Adipocyte (in vitro differentiated cells): ENCODE results near the gene RHBDD2.
A peak's percentile ranks its signal among the peaks of the same experiment; 100 is the strongest.
"Not testable (repeated sequence)": the region's sequence is repeated elsewhere in the genome, so short reads cannot be mapped to it uniquely, and the experiment has no call there.

Experiments used
- DNase-seq: peaks from one replicate; pipeline ENCODE4 v3.0.0-alpha.2; 2015; ENCODE audit warnings: low read depth
- H3K27me3 ChIP-seq: replicated peaks from 2 replicates; pipeline ENCODE4 v1.7.0; 2013; ENCODE audit warnings: mild to moderate bottlenecking, low read length, moderate library complexity; ENCODE audit not compliant: control insufficient read depth, insufficient read depth
- H3K36me3 ChIP-seq: 2 replicates; pipeline ENCODE4 v1.7.0; 2013; ENCODE audit warnings: low read length, mild to moderate bottlenecking, moderate library complexity; ENCODE audit not compliant: control insufficient read depth, insufficient read depth, severe bottlenecking
- H3K4me1 ChIP-seq: 2 replicates; pipeline ENCODE4 v1.7.0; 2013; ENCODE audit warnings: mild to moderate bottlenecking, low read length, moderate library complexity; ENCODE audit not compliant: control insufficient read depth, insufficient read depth
- H3K4me3 ChIP-seq: 2 replicates; pipeline ENCODE4 v1.7.0; 2013; ENCODE audit warnings: mild to moderate bottlenecking, low read length, moderate library complexity
- H3K9ac ChIP-seq: 2 replicates; pipeline ENCODE4 v1.7.0; 2013; ENCODE audit warnings: mild to moderate bottlenecking, low read length, moderate library complexity
- H3K9me3 ChIP-seq: 2 replicates; pipeline ENCODE4 v1.7.0; 2013; ENCODE audit warnings: mild to moderate bottlenecking, low read length, moderate library complexity; ENCODE audit not compliant: control insufficient read depth

The RHBDD2 gene

DNA sequence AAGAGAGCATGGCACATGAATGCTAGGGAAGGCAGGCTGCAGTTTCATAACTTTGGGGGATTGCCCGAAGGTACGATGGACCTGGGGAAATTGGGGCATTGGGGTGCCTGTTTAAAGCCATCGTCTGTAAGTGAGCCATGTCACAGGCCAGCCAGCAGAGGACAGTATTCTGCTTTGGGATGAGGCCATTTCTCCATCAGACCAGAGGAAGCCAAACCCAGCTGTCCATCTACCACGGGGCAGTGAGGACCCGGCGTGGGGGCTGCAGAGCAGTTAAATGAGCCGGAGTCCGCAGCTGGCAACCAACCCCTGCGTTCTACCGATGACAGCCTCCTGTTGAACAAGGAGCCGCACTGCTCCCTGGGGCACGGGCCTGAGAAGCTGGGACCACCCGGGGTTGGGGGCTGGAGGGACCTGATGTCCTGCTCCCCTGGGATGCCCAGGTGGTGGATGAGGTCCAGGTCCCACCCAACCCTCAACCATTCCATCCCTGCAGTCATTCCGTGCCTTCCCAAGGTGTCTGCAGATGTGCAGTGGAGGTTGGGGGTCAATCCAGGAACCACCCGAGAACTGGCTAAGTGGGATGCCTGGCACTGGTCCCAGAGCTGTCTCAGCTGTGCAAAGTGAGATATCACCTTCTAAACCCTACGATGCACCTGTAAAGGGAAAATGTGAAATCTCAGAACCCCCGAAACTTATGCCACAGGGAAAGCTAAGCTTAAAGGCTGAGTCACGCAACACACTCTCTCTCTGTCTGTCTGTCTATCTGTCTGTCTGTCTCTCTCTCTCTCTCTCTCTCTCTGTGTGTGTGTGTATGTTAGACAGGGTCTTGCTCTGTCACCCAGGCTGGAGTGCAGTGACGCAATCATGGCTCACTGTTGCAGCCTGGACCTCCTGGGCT lies 12.1 kb upstream of the RHBDD2 start:
- no peak overlapping the region for H3K4me3 ChIP-seq
- H3K9me3 ChIP-seq = no peaks in the 10 kb centered on the region
- no peaks in the 10 kb centered on the region for H3K27me3 ChIP-seq
- peak; percentile 82 for DNase-seq
- H3K36me3 ChIP-seq = no peaks in the 10 kb centered on the region
- H3K9ac ChIP-seq = no peak overlapping the region
- peaks cover 14% of the 10 kb centered on the region for H3K4me1 ChIP-seq

DNA sequence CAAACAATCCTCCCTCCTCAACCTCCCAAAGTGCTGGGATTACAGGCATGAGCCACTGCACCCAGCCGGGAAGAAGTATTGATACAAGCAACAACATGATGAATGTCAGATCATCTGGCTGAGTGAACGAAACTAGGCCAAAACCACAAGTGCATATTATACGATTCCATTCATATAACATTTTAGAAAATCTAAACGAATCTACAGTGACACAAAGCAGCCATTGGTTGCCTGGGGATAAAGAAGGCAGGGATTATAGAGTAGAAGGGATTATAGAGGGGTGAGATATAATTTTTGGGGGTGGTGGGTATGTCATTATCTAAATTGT lies 11.5 kb upstream of the RHBDD2 start:
- Histone ChIP-seq H3K4me3 (no peak overlapping the region), H3K36me3 (no peaks in the 10 kb centered on the region), H3K9ac (no peak overlapping the region), H3K9me3 (no peaks in the 10 kb centered on the region), H3K27me3 (no peaks in the 10 kb centered on the region), H3K4me1 (peaks cover 20% of the 10 kb centered on the region)
- DNase-seq = no peak

DNA sequence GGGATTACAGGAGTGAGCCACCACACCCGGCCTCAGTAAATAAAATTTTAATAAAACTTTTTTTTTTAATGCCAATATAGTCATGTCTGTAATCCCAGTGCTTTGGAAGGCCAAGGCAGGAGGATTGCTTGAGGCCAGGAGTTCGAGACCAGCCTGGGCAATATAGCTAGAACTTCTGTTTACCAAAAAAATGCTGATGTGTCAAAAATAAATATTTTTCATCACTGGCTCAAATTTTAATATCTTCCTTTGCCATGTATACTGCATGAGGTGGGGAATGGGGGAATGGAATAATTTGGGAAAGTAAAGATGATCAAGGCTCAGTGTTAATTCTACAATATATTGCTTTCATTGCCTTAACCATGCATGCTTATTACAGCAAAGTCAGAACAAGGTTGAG lies 10.7 kb upstream of the RHBDD2 start:
- no peak overlapping the region for H3K9ac ChIP-seq
- H3K4me1 ChIP-seq = peaks cover 23% of the 10 kb centered on the region
- no peaks in the 10 kb centered on the region for H3K27me3 ChIP-seq
- DNase-seq = no peak
- no peak overlapping the region for H3K4me3 ChIP-seq
- H3K9me3 ChIP-seq = no peaks in the 10 kb centered on the region
- H3K36me3 ChIP-seq = no peaks in the 10 kb centered on the region

DNA sequence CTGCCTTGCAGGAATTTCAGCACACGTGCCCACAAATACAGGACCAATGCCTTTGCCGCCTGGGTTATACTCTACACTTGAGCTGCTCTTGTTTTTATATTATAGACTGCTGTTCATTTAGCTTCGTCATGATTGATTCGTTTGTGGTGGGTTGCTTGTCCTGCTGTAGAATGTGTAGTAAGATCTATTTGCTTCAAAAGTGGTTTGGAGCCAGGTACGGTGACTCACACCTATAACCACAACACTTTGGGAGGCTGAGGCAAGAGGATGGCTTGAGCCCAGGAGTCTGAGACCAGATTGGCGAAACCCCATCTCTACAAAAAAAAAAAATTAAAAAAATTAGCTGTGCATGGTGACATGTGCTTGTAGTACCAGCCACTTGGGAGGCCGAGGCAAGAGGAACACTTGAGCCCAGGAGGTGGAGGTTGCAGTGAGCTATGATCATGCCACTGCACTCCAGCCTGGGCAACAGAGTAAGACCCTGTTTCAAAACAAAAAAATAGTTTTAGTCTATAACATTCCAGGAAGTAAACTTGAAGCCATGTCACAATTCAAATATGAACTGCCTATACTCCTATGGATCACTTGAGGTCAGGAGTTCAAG lies 9.0 kb upstream of the RHBDD2 start:
- Histone ChIP-seq H3K9me3 (no peaks in the 10 kb centered on the region), H3K4me3 (no peak overlapping the region), H3K36me3 (no peaks in the 10 kb centered on the region), H3K4me1 (peaks cover 23% of the 10 kb centered on the region), H3K27me3 (no peaks in the 10 kb centered on the region), H3K9ac (no peak overlapping the region)
- no peak for DNase-seq

DNA sequence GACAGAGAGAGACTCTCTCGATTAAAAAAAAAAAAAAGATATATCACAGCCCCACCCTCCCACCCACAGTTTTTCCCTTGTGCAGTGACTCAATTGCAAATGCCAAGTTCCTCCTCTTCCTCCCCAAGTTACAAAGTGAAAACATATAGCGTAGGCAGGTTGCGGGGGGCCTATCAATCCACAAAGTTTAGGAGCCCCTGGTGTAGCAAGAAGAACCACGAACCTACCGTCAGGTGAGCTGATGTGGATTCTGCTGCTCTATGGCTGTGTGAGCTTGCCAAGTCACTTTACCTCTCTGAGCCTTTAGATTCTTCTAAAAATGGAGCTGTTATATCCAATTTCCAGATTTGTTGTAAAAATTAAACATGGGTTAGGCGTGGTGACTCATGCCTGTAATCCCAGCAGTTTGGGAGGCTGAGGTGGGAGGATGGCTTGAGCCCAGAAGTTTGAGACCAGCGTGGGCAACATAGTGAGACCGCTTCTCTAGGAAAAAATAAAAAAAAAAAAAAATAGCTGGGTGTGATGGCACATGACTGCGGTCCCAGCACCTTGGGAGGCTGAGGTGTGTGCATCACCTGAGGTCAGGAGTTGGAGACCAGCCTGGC lies 8.2 kb upstream of the RHBDD2 start:
- Histone ChIP-seq H3K9ac (no peak overlapping the region), H3K4me3 (no peak overlapping the region), H3K9me3 (no peaks in the 10 kb centered on the region)

DNA sequence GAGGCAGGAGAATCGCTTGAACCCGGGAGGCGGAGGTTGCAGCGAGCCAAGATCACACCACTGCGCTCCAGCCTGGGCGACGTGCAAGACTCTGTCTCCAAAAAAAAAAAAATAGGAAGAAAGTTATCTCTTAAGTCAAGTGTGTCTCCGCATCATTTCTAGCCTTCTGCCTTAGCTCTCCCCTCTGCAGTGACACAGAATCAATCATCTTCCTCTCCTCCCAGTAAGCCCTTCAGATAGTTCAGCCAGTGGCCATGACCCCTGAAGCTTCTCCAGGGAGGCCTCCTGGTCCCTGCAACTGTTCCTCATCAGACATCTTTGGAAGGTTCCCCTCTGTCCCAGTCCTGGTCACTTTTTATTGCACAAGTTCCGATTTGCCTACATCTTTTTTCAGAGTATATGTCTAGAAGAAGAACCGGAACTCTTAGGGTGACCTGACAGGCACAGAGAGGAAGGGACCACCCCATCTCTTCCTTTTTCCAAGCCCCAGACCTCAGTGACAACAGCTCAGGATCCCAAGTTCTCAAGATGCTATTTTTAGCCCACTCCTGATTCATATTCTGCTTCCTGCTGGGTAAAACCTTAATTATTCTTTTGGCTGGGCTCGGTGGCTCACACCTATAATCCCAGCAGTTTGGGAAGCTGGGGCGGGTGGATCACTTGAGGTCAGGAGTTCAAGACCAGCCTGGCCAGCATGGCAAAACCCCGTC lies 6.6 kb upstream of the RHBDD2 start:
- H3K27me3 ChIP-seq = no peaks in the 10 kb centered on the region
- no peak overlapping the region for H3K9ac ChIP-seq
- peak; percentile 24 for DNase-seq
- no peak overlapping the region for H3K4me3 ChIP-seq
- H3K9me3 ChIP-seq = no peaks in the 10 kb centered on the region
- peaks cover 9% of the 10 kb centered on the region for H3K4me1 ChIP-seq
- H3K36me3 ChIP-seq = no peaks in the 10 kb centered on the region

More for the DNA sequence above, 8.2 kb upstream of the RHBDD2 start:
- H3K4me1 ChIP-seq = peaks cover 23% of the 10 kb centered on the region
- H3K27me3 ChIP-seq = no peaks in the 10 kb centered on the region
- no peaks in the 10 kb centered on the region for H3K36me3 ChIP-seq
- DNase-seq = no peak

DNA sequence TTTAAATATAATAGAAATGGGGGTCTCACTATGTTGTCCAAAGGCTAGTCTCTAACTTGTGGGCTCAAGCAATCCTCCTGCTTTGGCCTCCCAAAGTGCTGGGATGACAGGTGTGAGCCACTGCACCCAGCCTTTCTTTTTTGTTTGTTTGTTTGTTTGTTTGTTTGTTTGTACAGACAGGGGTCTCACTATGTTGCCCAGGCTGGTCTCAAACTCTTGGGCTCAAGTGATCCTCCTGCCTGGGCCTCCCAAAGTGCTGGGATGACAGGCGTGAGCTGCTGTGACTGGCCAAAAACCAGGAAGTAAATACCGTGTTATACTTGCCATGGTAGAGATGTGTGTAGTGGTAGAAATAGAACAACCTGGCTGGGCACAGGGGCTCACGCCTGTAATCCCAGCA lies 4.7 kb upstream of the RHBDD2 start:
- H3K9ac ChIP-seq, DNase-seq, H3K36me3 ChIP-seq, H3K27me3 ChIP-seq, H3K4me3 ChIP-seq, H3K9me3 ChIP-seq: not testable (repeated sequence)
- H3K4me1 ChIP-seq = peaks cover 16% of the 10 kb centered on the region

DNA sequence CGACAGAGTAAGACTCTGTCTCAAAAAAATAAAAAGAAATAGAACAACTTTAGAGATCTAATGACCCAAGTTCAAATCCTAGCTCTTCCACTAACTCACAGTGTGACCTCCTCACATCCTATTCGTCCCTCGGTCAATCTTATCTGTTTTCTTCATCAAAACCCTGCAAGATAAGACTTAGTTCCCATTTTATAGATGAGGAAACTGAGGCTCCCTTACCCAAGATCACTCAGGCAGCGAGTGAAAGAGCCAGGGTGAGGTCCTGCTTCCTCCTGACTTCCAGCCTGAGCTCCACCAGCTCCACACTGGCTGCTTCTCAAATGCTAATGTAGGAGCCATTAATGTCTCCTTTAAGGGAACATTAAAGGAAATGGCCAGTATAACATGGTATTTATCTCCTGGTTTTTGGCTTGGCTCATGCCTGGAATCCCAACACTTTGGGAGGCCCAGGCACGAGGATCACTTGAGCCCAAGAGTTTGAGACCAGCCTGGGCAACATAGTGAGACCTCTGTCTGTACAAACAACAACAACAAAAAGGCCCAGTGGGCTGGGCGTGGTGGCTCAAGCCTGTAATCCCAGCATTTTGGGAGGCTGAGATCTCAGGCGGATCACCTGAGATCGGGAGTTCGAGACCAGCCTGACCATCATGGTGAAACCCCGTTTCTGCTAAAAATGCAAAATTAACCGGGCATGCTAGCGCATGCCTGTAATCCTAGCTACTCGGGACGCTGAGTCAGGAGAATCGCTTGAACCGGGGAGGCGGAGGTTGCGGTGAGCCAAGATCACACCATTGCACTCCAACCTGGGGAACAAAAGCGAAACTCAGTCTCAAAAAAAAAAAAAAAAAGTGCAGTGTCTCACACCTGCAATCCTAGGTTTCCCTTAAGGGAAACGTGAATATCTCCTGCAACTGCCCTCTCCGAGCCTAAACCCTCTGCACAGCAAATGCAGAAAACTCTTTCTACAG lies 3.4 kb upstream of the RHBDD2 start:
- Histone ChIP-seq H3K27me3 (no peaks in the 10 kb centered on the region), H3K4me1 (peaks cover 28% of the 10 kb centered on the region)

DNA sequence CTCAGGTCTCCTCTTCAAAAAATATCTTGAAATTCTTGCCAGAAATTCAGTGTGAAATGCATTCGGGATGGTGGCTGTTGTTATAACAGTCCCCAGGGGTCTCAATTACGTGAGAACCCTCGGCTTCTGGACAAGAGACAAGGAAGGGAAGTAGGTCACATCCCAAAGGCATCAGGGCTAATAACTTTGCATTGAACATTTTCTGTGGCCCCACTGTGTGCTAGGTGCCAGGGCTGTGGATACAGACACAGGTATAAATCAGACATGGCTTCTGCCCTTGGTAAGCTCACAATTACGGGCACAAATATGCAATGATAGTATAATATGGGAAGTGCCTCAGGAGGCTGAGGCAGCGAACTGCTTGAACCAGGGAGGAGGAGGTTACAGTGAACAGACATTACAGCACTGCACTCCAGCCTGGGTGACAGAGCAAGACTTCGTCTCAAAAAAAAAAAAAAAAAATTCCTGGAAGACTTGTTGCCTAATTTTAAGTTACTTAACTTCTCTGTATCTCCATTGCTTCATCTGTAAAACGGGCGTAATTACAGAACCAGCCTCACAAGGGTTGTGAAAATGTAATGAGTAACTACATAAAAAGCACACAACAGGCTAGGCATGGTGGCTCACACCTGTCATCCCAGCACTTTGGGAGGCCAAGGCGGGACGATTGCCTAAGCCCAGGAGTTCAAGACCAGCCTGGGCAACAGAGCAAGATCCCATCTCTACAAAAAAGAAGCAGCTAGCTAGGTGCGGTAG lies 2.5 kb upstream of the RHBDD2 start:
- H3K9me3 ChIP-seq = no peaks in the 10 kb centered on the region
- no peak overlapping the region for H3K4me3 ChIP-seq
- H3K27me3 ChIP-seq = no peaks in the 10 kb centered on the region
- no peak for DNase-seq
- H3K4me1 ChIP-seq = peaks cover 30% of the 10 kb centered on the region
- H3K36me3 ChIP-seq = peaks cover 4% of the 10 kb centered on the region
- no peak overlapping the region for H3K9ac ChIP-seq

More for the DNA sequence above, 3.4 kb upstream of the RHBDD2 start:
- Histone ChIP-seq H3K9ac (no peak overlapping the region), H3K36me3 (no peaks in the 10 kb centered on the region), H3K9me3 (no peaks in the 10 kb centered on the region), H3K4me3 (no peak overlapping the region)
- no peak for DNase-seq

DNA sequence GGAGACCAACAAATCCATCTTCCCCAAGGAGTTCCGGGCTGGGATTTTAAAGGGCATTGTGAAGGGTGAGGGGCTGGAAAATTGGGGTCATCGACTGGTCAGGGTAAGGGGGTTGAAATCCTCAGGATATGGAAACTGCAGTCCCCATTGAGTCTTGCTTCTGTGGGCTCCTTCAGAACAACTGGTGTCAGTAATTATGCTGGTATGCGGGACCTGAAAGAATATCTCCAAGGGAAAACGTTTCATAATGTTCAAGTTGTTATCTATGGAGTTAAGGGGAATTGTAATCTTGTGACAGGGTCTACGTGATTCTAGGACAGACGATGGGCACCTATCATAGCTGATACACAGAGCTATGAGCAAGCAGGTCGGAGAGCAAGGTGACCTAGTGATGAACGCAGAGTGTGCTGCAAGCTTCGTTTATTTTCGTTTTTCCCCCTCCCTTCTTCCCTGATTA lies 494 bp upstream of the RHBDD2 start:
- H3K27me3 ChIP-seq = no peaks in the 10 kb centered on the region
- no peaks in the 10 kb centered on the region for H3K9me3 ChIP-seq
- H3K36me3 ChIP-seq = peaks cover 24% of the 10 kb centered on the region
- H3K4me3 ChIP-seq = peak overlapping the region; percentile 83
- no peak for DNase-seq
- peaks cover 22% of the 10 kb centered on the region for H3K4me1 ChIP-seq
- peak overlapping the region; percentile 82 for H3K9ac ChIP-seq
